ENCODE results near the gene PALM. TPM values are rescaled to one million over a fixed set of nuclear protein-coding genes. Genes with fewer than 3 reads are reported as not detected.

The PALM gene
- total and polyA plus RNA-seq, 5 experiments from 2014 or later: not detected

Other genes with a start within 250 kb of the PALM start
- gene SHC2, start 247.9 kb upstream of the PALM start, total RNA-seq: 1 to 10 TPM; 3.6 to 4.0 TPM
- gene SHC2, start 247.9 kb upstream of the PALM start, polyA plus RNA-seq: 1 to 10 TPM in 1 of 3 donors, under 1 TPM in 2; 0.30 to 1.8 (median 0.41) TPM
- 1 to 10 TPM; 1.1 to 1.2 TPM for gene MADCAM1, start 212.4 kb upstream of the PALM start, total RNA-seq
- gene MADCAM1, start 212.4 kb upstream of the PALM start, polyA plus RNA-seq: under 1 TPM; 0.17 to 0.33 (median 0.17) TPM
- gene TPGS1, start 201.4 kb upstream of the PALM start, total RNA-seq: 10 to 100 TPM; 31.5 to 33.0 TPM
- gene TPGS1, start 201.4 kb upstream of the PALM start, polyA plus RNA-seq: 10 to 100 TPM; 31.6 to 43.3 (median 42.3) TPM
- 10 to 100 TPM; 41.7 to 46.7 TPM for gene CDC34, start 177.2 kb upstream of the PALM start, total RNA-seq
- 10 to 100 TPM; 20.6 to 43.5 (median 27.9) TPM for gene CDC34, start 177.2 kb upstream of the PALM start, polyA plus RNA-seq
- gene GZMM, start 164.9 kb upstream of the PALM start, total RNA-seq: 10 to 100 TPM; 46.9 to 55.9 TPM
- gene GZMM, start 164.9 kb upstream of the PALM start, polyA plus RNA-seq: 100 to 1,000 TPM; 228 to 450 (median 333) TPM
- gene BSG, start 136.3 kb upstream of the PALM start, total RNA-seq: 100 to 1,000 TPM; 106 to 107 TPM
- gene BSG, start 136.3 kb upstream of the PALM start, polyA plus RNA-seq: 100 to 1,000 TPM; 282 to 313 (median 309) TPM
- under 1 TPM; 0.49 to 0.68 TPM for gene HCN2, start 119.1 kb upstream of the PALM start, total RNA-seq
- gene HCN2, start 119.1 kb upstream of the PALM start, polyA plus RNA-seq: under 1 TPM in 2 of 3 donors, not detected in 1; 0.03 to 0.06 TPM
- 10 to 100 TPM; 88.4 to 92.3 TPM for gene POLRMT, start 75.4 kb upstream of the PALM start, total RNA-seq
- 10 to 100 TPM; 33.2 to 71.1 (median 37.4) TPM for gene POLRMT, start 75.4 kb upstream of the PALM start, polyA plus RNA-seq
- gene FGF22, start 69.1 kb upstream of the PALM start, total RNA-seq: 1 to 10 TPM; 2.4 to 2.6 TPM
- not detected for gene FGF22, start 69.1 kb upstream of the PALM start, polyA plus RNA-seq
- gene RNF126, start 45.7 kb upstream of the PALM start, total RNA-seq: 100 to 1,000 TPM; 122 to 125 TPM
- gene RNF126, start 45.7 kb upstream of the PALM start, polyA plus RNA-seq: 10 to 100 TPM; 56.2 to 70.7 (median 61.0) TPM
- gene FSTL3, start 32.5 kb upstream of the PALM start, total RNA-seq: 1 to 10 TPM; 3.0 to 4.2 TPM
- gene FSTL3, start 32.5 kb upstream of the PALM start, polyA plus RNA-seq: 1 to 10 TPM; 2.4 to 3.2 (median 2.8) TPM
- gene PRSS57, start 13.5 kb upstream of the PALM start, total RNA-seq: not detected
- gene PRSS57, start 13.5 kb upstream of the PALM start, polyA plus RNA-seq: 1 to 10 TPM in 1 of 3 donors, not detected in 2; 1.2 TPM
- gene MISP, start 42.2 kb downstream of the PALM start, total RNA-seq: not detected
- gene MISP, start 42.2 kb downstream of the PALM start, polyA plus RNA-seq: not detected
- gene PTBP1, start 88.5 kb downstream of the PALM start, total RNA-seq: 100 to 1,000 TPM; 321 to 323 TPM
- 100 to 1,000 TPM; 110 to 190 (median 110) TPM for gene PTBP1, start 88.5 kb downstream of the PALM start, polyA plus RNA-seq
- not detected for gene PLPPR3, start 113.0 kb downstream of the PALM start, total RNA-seq
- not detected for gene PLPPR3, start 113.0 kb downstream of the PALM start, polyA plus RNA-seq
- under 1 TPM; 0.21 to 0.36 TPM for gene AZU1, start 118.9 kb downstream of the PALM start, total RNA-seq
- not detected for gene AZU1, start 118.9 kb downstream of the PALM start, polyA plus RNA-seq
- gene PRTN3, start 132.1 kb downstream of the PALM start, total RNA-seq: not detected
- gene PRTN3, start 132.1 kb downstream of the PALM start, polyA plus RNA-seq: not detected
- gene ELANE, start 143.4 kb downstream of the PALM start, total RNA-seq: not detected
- not detected for gene ELANE, start 143.4 kb downstream of the PALM start, polyA plus RNA-seq
- gene CFD, start 150.7 kb downstream of the PALM start, total RNA-seq: 1 to 10 TPM; 2.4 to 3.9 TPM
- gene CFD, start 150.7 kb downstream of the PALM start, polyA plus RNA-seq: 1 to 10 TPM; 3.6 to 10.0 (median 4.3) TPM
- gene MED16, start 184.3 kb downstream of the PALM start, total RNA-seq: 10 to 100 TPM; 65.9 to 68.8 TPM
- 100 to 1,000 TPM in 1 of 3 donors, 10 to 100 TPM in 2; 54.3 to 117 (median 72.4) TPM for gene MED16, start 184.3 kb downstream of the PALM start, polyA plus RNA-seq
- gene RNU6-9, start 184.5 kb downstream of the PALM start, total RNA-seq: not detected
- gene RNU6-9, start 184.5 kb downstream of the PALM start, polyA plus RNA-seq: not detected
- gene R3HDM4, start 204.3 kb downstream of the PALM start, total RNA-seq: 100 to 1,000 TPM; 179 to 184 TPM
- gene R3HDM4, start 204.3 kb downstream of the PALM start, polyA plus RNA-seq: 100 to 1,000 TPM; 137 to 238 (median 182) TPM
- gene KISS1R, start 208.4 kb downstream of the PALM start, total RNA-seq: 1 to 10 TPM; 1.4 to 2.6 TPM
- gene KISS1R, start 208.4 kb downstream of the PALM start, polyA plus RNA-seq: under 1 TPM; 0.18 to 0.58 (median 0.52) TPM
- gene ARID3A, start 217.1 kb downstream of the PALM start, total RNA-seq: 1 to 10 TPM; 3.5 to 5.0 TPM
- gene ARID3A, start 217.1 kb downstream of the PALM start, polyA plus RNA-seq: under 1 TPM; 0.09 to 0.58 (median 0.16) TPM